MM.1S (cell line): ENCODE data around the gene TUBAL3.

ENCODE experiments used
- DNase-seq: peaks from one replicate; pipeline ENCODE4 v3.0.0-alpha.2; 2015
- H2AFZ ChIP-seq: fragments of 300-600 bp; sonication (generic); 2 replicates; pipeline ENCODE4 v1.6.0; 2016; ENCODE audit warnings: antibody characterized with exemption, low read length
- H3F3A ChIP-seq: fragments of 300-600 bp; sonication (generic); 2 replicates; pipeline ENCODE4 v1.6.1; 2016; ENCODE audit warnings: mild to moderate bottlenecking, antibody characterized with exemption, low read length, moderate library complexity, mixed read lengths; ENCODE audit not compliant: insufficient read depth
- H3K27ac ChIP-seq: fragments of 300-600 bp; sonication (generic); 2 replicates; pipeline ENCODE4 v1.5.1; 2016; ENCODE audit warnings: mild to moderate bottlenecking, low read length
- H3K27me3 ChIP-seq: fragments of 300-600 bp; sonication (generic); replicated peaks from 2 replicates; pipeline ENCODE4 v1.6.0; 2016; ENCODE audit warnings: low read length; ENCODE audit not compliant: insufficient read depth
- H3K36me3 ChIP-seq: fragments of 300-600 bp; sonication (generic); replicated peaks from 2 replicates; pipeline ENCODE4 v1.6.1; 2016; ENCODE audit warnings: mild to moderate bottlenecking, low read length, mixed read lengths; ENCODE audit not compliant: insufficient read depth
- H3K4me1 ChIP-seq: fragments of 300-600 bp; sonication (generic); 2 replicates; pipeline ENCODE4 v1.6.1; 2016; ENCODE audit warnings: low read length, mixed read lengths
- H3K4me2 ChIP-seq: fragments of 300-600 bp; sonication (generic); 2 replicates; pipeline ENCODE4 v1.6.0; 2016; ENCODE audit warnings: low read depth, low read length
- H3K4me3 ChIP-seq: fragments of 300-600 bp; sonication (generic); 2 replicates; pipeline ENCODE4 v1.5.1; 2016; ENCODE audit warnings: low read length, mixed read lengths
- H3K79me2 ChIP-seq: fragments of 300-600 bp; sonication (generic); 2 replicates; pipeline ENCODE4 v1.6.1; 2016; ENCODE audit warnings: mixed run types, low read length, mixed read lengths
- H3K9ac ChIP-seq: fragments of 300-600 bp; sonication (generic); 2 replicates; pipeline ENCODE4 v1.6.1; 2016; ENCODE audit warnings: low read length, mixed read lengths
- H3K9me2 ChIP-seq: fragments of 300-600 bp; sonication (generic); replicated peaks from 2 replicates; pipeline ENCODE4 v1.6.1; 2016; ENCODE audit warnings: mild to moderate bottlenecking, low read length, mixed read lengths; ENCODE audit not compliant: insufficient read depth
- H3K9me3 ChIP-seq: fragments of 300-600 bp; sonication (generic); replicated peaks from 2 replicates; pipeline ENCODE4 v1.6.1; 2016; ENCODE audit warnings: mild to moderate bottlenecking, low read length, mixed read lengths; ENCODE audit not compliant: insufficient read depth
- H4K20me1 ChIP-seq: fragments of 300-600 bp; sonication (generic); 2 replicates; pipeline ENCODE4 v1.6.1; 2016; ENCODE audit warnings: mild to moderate bottlenecking, low read length, moderate library complexity, mixed read lengths; ENCODE audit not compliant: insufficient read depth
- EZH2 ChIP-seq: fragments of 300-600 bp; sonication (generic); optimal IDR thresholded peaks from 2 replicates; pipeline ENCODE3; 2017; ENCODE audit warnings: low read depth, mild to moderate bottlenecking, antibody characterized with exemption, low read length, mixed read lengths
- EZH2phosphoT487 ChIP-seq: fragments of 300-600 bp; sonication (generic); IDR thresholded peaks from 2 replicates; pipeline ENCODE4 v1.6.1; 2018; ENCODE audit warnings: antibody characterized with exemption, low read length
- TF ChIP-seq, protein P1 (sequence below): fragments of 300-600 bp; sonication (generic); IDR thresholded peaks from 2 replicates; pipeline ENCODE4 v1.5.1; 2016; ENCODE audit warnings: antibody characterized with exemption, low read length, mixed read lengths

Gene TUBAL3

DNA sequence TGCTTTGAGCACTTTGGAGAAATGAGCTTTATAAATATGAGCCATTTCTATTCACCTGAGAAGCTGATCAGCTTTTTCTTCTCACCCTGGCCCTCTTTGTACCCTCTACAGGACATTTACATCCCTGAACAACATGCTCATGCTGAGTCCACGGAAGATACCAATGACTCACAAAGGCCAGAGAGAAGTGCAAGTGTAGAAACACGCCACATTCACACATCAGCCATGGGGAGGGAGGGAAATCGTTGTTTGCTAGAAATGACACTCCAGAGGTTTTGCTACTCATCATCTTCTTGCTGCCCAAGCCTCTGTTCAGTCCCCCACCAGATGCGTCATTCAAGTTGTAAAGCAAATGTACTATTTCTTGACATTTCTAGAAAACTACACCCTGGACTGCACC lies 42.7 kb downstream of the TUBAL3 start:
- Histone ChIP-seq H3K9me3 (no peaks in the 10 kb centered on the region), H3K79me2 (no peaks in the 10 kb centered on the region), H3K9me2 (no peaks in the 10 kb centered on the region), H3K9ac (no peak overlapping the region), H3K27ac (no peak overlapping the region), H3F3A (no peaks in the 10 kb centered on the region), H3K36me3 (no peaks in the 10 kb centered on the region), H3K4me2 (no peak overlapping the region), H3K27me3 (no peaks in the 10 kb centered on the region), H3K4me1 (no peaks in the 10 kb centered on the region), H3K4me3 (no peak overlapping the region), H2AFZ (no peak overlapping the region), H4K20me1 (no peaks in the 10 kb centered on the region)
- TF ChIP-seq EZH2 (no peak), EZH2phosphoT487 (no peak)
- TF ChIP-seq, protein P1, sequence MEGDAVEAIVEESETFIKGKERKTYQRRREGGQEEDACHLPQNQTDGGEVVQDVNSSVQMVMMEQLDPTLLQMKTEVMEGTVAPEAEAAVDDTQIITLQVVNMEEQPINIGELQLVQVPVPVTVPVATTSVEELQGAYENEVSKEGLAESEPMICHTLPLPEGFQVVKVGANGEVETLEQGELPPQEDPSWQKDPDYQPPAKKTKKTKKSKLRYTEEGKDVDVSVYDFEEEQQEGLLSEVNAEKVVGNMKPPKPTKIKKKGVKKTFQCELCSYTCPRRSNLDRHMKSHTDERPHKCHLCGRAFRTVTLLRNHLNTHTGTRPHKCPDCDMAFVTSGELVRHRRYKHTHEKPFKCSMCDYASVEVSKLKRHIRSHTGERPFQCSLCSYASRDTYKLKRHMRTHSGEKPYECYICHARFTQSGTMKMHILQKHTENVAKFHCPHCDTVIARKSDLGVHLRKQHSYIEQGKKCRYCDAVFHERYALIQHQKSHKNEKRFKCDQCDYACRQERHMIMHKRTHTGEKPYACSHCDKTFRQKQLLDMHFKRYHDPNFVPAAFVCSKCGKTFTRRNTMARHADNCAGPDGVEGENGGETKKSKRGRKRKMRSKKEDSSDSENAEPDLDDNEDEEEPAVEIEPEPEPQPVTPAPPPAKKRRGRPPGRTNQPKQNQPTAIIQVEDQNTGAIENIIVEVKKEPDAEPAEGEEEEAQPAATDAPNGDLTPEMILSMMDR: no peak
- DNase-seq: no peak

DNA sequence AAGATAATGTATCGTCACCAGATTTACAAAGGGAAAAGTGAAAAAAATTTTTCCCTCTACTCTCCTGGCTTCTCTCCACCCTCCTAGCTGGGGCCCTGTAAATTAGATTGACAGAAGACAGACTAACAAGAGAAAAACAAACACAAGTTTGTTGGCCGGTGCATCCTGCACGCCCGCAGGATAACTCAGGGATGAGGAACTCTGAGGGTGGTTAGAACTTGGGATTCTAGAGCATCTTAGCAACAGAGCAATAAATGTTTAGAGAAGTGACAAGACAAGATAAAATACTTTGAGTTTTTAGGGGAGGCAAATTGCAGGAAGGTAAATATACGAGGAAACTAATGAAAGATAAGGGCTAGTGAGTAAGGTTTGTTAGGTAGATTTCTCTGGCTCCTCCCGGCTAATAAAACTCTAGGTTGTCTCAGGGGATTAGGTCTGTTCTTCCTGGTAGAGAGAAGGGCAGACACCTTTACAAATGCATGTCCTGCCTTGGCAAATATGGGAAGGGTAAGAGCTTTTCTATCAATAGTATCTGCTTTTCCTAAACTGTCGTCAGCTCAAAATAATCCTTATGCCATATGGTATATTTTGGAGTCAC lies 44.2 kb downstream of the TUBAL3 start:
- Histone ChIP-seq H3K36me3 (no peaks in the 10 kb centered on the region), H3K79me2 (no peaks in the 10 kb centered on the region), H3K4me2 (no peak overlapping the region), H3K9me3 (no peaks in the 10 kb centered on the region), H3K9me2 (no peaks in the 10 kb centered on the region), H4K20me1 (no peaks in the 10 kb centered on the region), H3K4me3 (no peak overlapping the region), H3K4me1 (no peaks in the 10 kb centered on the region), H3K27ac (no peak overlapping the region), H3F3A (no peaks in the 10 kb centered on the region), H3K9ac (no peak overlapping the region), H3K27me3 (no peaks in the 10 kb centered on the region), H2AFZ (no peak overlapping the region)
- TF ChIP-seq, protein P1: no peak
- TF ChIP-seq EZH2 (no peak), EZH2phosphoT487 (no peak)
- no peak for DNase-seq

DNA sequence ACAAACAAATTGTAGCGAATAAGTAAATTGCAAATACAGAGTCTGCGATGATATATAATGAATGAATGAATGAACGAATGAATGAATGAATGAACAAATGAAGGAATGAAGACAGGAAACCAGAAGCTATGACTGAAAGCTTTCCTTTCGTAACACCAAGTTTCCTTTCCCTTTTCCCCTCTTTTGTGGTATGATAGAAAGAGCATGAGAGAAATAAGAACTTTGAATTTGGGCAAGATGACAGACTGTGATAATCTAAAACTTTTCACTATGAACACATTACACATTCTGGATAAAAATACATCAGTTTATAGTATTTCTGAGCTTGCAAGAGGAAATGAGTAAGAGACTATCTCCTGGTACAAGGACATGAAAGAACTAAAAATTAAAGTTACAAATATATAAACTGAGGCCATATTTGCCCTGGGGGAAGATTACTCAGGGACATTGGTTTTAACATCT lies 48.3 kb downstream of the TUBAL3 start:
- TF ChIP-seq EZH2phosphoT487: no peak
- TF ChIP-seq, protein P1: no peak
- TF ChIP-seq EZH2: no peak
- Histone ChIP-seq H3K27me3 (no peaks in the 10 kb centered on the region), H3K79me2 (no peaks in the 10 kb centered on the region), H4K20me1 (no peaks in the 10 kb centered on the region), H3K9me2 (no peaks in the 10 kb centered on the region), H3K4me1 (no peaks in the 10 kb centered on the region), H3K9me3 (no peaks in the 10 kb centered on the region), H3K4me2 (no peak overlapping the region), H3F3A (no peaks in the 10 kb centered on the region), H3K4me3 (no peak overlapping the region), H3K36me3 (no peaks in the 10 kb centered on the region), H3K9ac (no peak overlapping the region), H2AFZ (no peak overlapping the region), H3K27ac (no peak overlapping the region)
- no peak for DNase-seq
